ENCODE measurements around the gene SMG1. TPM values are rescaled to one million over a fixed set of nuclear protein-coding genes. Genes with fewer than 3 reads are reported as not detected.

Gene SMG1
- total RNA-seq, 1 donor: 88.5 TPM

- no peak for DNase-seq (ENCODE audit: low read depth)
- TF ChIP-seq CTCF (IDR thresholded peaks at IDR 0.05; ENCODE audit: insufficient read depth, low read depth, low read length): no peak
- no peak overlapping the region for H3K4me3 ChIP-seq (ENCODE audit: low read depth, low read length)
These were observed 17.2 kb upstream of the SMG1 start for GRCh38 chr16:18943414-18943813.

DNA sequence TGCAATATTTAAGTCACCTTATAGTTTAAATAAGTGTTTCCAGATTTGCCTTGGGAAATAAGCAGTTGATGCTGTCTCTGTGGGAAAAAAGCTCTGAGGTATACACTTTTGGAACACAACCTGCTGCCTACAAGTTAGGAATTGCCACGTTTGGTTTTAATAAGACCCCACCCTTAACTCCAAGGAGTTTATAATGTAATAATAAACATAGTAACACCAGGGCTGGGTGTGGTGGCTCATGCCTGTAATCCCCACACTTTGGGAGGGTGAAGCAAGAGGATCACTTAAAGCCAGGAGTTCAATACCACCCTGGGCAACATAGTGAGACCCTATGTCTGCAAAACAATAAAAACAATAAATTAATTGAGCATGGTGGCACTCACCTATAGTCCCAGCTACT, 15.9 kb upstream of the SMG1 start:
- no peak for TF ChIP-seq CTCF (IDR thresholded peaks at IDR 0.05; ENCODE audit: insufficient read depth, low read depth, low read length)
- DNase-seq (ENCODE audit: low read depth): no peak
- H3K4me3 ChIP-seq (ENCODE audit: low read depth, low read length): no peak overlapping the region

DNA sequence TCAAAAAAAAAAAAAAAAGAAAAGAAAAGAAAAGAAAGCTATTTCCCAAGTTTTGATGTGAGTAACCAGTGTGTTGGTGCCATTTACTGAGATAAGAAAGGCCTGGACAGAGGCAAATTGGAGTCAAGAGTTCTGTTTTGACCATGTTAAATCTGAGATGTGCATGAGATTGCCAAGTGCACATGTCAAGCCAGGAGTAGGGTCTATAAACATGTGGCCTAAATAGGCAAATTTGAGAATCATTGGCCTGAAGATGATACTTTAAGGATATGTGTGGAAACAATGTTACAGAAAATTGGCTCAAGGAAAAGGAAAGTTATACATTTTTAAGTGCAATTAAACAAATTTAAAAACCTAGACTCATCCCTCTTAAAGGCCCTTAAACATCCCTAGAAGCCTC, 15.3 kb upstream of the SMG1 start:
- TF ChIP-seq CTCF (IDR thresholded peaks at IDR 0.05; ENCODE audit: insufficient read depth, low read depth, low read length): no peak
- no peak overlapping the region for H3K4me3 ChIP-seq (ENCODE audit: low read depth, low read length)

DNA sequence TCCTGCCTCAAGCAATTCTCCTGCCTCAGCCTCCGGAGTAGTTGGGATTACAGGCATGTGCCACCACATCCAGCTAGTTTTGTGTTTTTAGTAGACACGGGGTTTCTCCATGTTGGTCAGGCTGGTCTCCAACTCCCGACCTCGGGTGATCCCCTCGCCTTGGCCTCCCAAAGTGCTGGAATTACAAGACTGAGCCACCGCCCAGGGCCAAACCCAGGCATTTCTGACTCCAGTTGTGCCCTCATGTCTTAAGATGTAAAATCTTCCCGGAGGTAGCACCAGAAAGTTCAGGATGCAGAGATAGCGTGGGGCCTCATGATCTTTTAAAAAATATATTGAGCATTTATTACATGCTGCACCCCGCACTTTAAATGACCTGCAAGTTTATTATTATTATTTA, 12.8 kb upstream of the SMG1 start:
- no peak for TF ChIP-seq CTCF (IDR thresholded peaks at IDR 0.05; ENCODE audit: insufficient read depth, low read depth, low read length)
- no peak for DNase-seq (ENCODE audit: low read depth)
- H3K4me3 ChIP-seq (ENCODE audit: low read depth, low read length): no peak overlapping the region

More for the DNA sequence above, 15.3 kb upstream of the SMG1 start:
- no peak for DNase-seq (ENCODE audit: low read depth)

DNA sequence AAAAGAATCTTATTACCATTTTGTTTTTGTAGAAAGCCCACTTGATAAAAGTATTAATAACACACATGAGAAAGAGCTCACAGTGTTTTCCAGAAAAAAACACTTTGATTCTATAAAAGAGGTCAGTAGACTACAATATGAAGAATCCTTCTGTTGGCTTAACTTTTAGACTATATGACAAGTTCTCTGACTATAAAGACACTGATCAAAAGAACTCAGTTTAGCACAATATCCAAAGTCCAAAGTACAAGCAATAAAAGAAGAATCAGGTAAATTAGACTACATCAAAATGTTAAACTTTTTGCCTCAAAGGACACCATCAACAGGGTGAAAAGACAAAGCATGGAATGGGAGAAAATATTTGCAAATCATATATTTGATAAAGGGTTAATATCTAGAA, 11.2 kb upstream of the SMG1 start:
- no peak overlapping the region for H3K4me3 ChIP-seq (ENCODE audit: low read depth, low read length)
- DNase-seq (ENCODE audit: low read depth): no peak
- no peak for TF ChIP-seq CTCF (IDR thresholded peaks at IDR 0.05; ENCODE audit: insufficient read depth, low read depth, low read length)

- DNase-seq (ENCODE audit: low read depth): no peak
- TF ChIP-seq CTCF (IDR thresholded peaks at IDR 0.05; ENCODE audit: insufficient read depth, low read depth, low read length): no peak
- H3K4me3 ChIP-seq (ENCODE audit: low read depth, low read length): no peak overlapping the region
These were observed 10.6 kb upstream of the SMG1 start for GRCh38 chr16:18936727-18937340.

GRCh38 chr16:18933501-18933900, 7.3 kb upstream of the SMG1 start:
- no peak for TF ChIP-seq CTCF (IDR thresholded peaks at IDR 0.05; ENCODE audit: insufficient read depth, low read depth, low read length)
- no peak for DNase-seq (ENCODE audit: low read depth)
- H3K4me3 ChIP-seq (ENCODE audit: low read depth, low read length): no peak overlapping the region

Data from fibroblast of villous mesenchyme (primary cell).